Liver (tissue), 3 donors: Measurements from ENCODE around the gene SPTBN1.

ENCODE experiments used
- CTCF ChIP-seq: fragments of 150-350 bp; IDR thresholded peaks from 2 replicates; pipeline ENCODE4 v1.5.1; 2017; ENCODE audit warnings: improper control_type of control experiment, low read depth, low read length; ENCODE audit not compliant: missing input control
- GABPA ChIP-seq, 2 donors: IDR thresholded peaks in 1 of 2; conservative IDR thresholded peaks in 1 of 2; 2 replicates each; pipeline ENCODE4 v1.6.1; 2016; ENCODE audit warnings: antibody characterized with exemption in 2 of 2, mild to moderate bottlenecking in 1 of 2, moderate library complexity in 1 of 2
- MAX ChIP-seq: IDR thresholded peaks from 2 replicates; pipeline ENCODE4 v1.6.1; 2016; ENCODE audit warnings: antibody characterized with exemption
- NR2F2 ChIP-seq: IDR thresholded peaks from 2 replicates; pipeline ENCODE4 v1.6.1; 2016; ENCODE audit warnings: antibody characterized with exemption
- SP1 ChIP-seq: IDR thresholded peaks from 2 replicates; pipeline ENCODE4 v1.6.1; 2018; ENCODE audit warnings: antibody characterized with exemption, mild to moderate bottlenecking
- YY1 ChIP-seq: IDR thresholded peaks from 2 replicates; pipeline ENCODE4 v1.6.1; 2016; ENCODE audit warnings: antibody characterized with exemption, mild to moderate bottlenecking
- ZBTB33 ChIP-seq: IDR thresholded peaks from 2 replicates; pipeline ENCODE4 v1.6.1; 2016; ENCODE audit warnings: antibody characterized with exemption
- TF ChIP-seq, protein P1 (sequence below): IDR thresholded peaks from 2 replicates; pipeline ENCODE4 v1.6.1; 2016; ENCODE audit warnings: antibody characterized with exemption, mild to moderate bottlenecking
- donor health status: healthy.
- donor health status: healthy.

GRCh38 chr2:54670485-54671009, 214.4 kb downstream of the SPTBN1 start:
- TF ChIP-seq CTCF (no peak), YY1 (no peak), ZBTB33 (no peak), MAX (no peak), GABPA (IDR thresholded peaks at IDR 0.05 in 1 of 2, conservative IDR thresholded peaks at IDR 0.05 in 1 of 2) (no peak), SP1 (no peak), NR2F2 (no peak)
- TF ChIP-seq, protein P1, sequence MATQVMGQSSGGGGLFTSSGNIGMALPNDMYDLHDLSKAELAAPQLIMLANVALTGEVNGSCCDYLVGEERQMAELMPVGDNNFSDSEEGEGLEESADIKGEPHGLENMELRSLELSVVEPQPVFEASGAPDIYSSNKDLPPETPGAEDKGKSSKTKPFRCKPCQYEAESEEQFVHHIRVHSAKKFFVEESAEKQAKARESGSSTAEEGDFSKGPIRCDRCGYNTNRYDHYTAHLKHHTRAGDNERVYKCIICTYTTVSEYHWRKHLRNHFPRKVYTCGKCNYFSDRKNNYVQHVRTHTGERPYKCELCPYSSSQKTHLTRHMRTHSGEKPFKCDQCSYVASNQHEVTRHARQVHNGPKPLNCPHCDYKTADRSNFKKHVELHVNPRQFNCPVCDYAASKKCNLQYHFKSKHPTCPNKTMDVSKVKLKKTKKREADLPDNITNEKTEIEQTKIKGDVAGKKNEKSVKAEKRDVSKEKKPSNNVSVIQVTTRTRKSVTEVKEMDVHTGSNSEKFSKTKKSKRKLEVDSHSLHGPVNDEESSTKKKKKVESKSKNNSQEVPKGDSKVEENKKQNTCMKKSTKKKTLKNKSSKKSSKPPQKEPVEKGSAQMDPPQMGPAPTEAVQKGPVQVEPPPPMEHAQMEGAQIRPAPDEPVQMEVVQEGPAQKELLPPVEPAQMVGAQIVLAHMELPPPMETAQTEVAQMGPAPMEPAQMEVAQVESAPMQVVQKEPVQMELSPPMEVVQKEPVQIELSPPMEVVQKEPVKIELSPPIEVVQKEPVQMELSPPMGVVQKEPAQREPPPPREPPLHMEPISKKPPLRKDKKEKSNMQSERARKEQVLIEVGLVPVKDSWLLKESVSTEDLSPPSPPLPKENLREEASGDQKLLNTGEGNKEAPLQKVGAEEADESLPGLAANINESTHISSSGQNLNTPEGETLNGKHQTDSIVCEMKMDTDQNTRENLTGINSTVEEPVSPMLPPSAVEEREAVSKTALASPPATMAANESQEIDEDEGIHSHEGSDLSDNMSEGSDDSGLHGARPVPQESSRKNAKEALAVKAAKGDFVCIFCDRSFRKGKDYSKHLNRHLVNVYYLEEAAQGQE = no peak
